ENCODE data around the gene PGM2L1. TPM values are rescaled to one million over a fixed set of nuclear protein-coding genes. Genes with fewer than 3 reads are reported as not detected.

Gene PGM2L1
- 4.0 and 4.5 TPM in 2 replicates for total RNA-seq

GRCh38 chr11:74398244-74399159 lies at the start of gene PGM2L1:
Gene PGM2L1 (minus strand): TSS chr11:74398433. CDS start chr11:74398161, 272 bp downstream.
- H3K9me3 Mint-ChIP-seq = no peaks in the 10 kb centered on the region
- peak within 1 kb of the TSS; percentile 99 for H3K27ac Mint-ChIP-seq
- peaks cover 2% of the 10 kb centered on the region for H3K27me3 Mint-ChIP-seq (ENCODE audit: insufficient read depth)
- H3K36me3 Mint-ChIP-seq (ENCODE audit: low read depth) = no peaks in the 10 kb centered on the region
- intact Hi-C loops (cut with micrococcal nuclease) = loop anchor here (1.0 to 10.0 kb wide), 17 partner anchors 10 to 1091 kb away; partner anchors contain the start of genes ARHGEF17, C2CD3, COA4 and FAM168A
- peak; percentile 88 for DNase-seq (ENCODE audit: low spot score)
- H3K4me3 Mint-ChIP-seq = peak within 1 kb of the TSS; percentile 96
- H3K4me1 Mint-ChIP-seq (ENCODE audit: low read depth) = peaks cover 36% of the 10 kb centered on the region

GRCh38 chr11:74447720-74448119 lies 49.5 kb upstream of the PGM2L1 start:
- H3K27me3 Mint-ChIP-seq (ENCODE audit: insufficient read depth) = peaks cover 9% of the 10 kb centered on the region
- H3K36me3 Mint-ChIP-seq (ENCODE audit: low read depth) = no peaks in the 10 kb centered on the region
- H3K4me3 Mint-ChIP-seq = no peak overlapping the region
- DNase-seq (ENCODE audit: low spot score) = no peak
- intact Hi-C loops (cut with micrococcal nuclease) = loop anchor here (2.0 kb wide), 1 partner anchor 49 kb away; the partner anchor contains the start of gene PGM2L1
- peaks cover 7% of the 10 kb centered on the region for H3K4me1 Mint-ChIP-seq (ENCODE audit: low read depth)
- no peak overlapping the region for H3K27ac Mint-ChIP-seq
- H3K9me3 Mint-ChIP-seq = no peaks in the 10 kb centered on the region

GRCh38 chr11:74446532-74446938 lies 48.3 kb upstream of the PGM2L1 start:
- intact Hi-C loops (cut with micrococcal nuclease) = no loop called here
- H3K4me1 Mint-ChIP-seq (ENCODE audit: low read depth) = peaks cover 7% of the 10 kb centered on the region

GRCh38 chr11:74444173-74444826 lies 46.1 kb upstream of the PGM2L1 start:
- intact Hi-C loops (cut with micrococcal nuclease) = no loop called here
- no peak overlapping the region for H3K27ac Mint-ChIP-seq
- no peak overlapping the region for H3K4me3 Mint-ChIP-seq
- peaks cover 16% of the 10 kb centered on the region for H3K9me3 Mint-ChIP-seq
- H3K4me1 Mint-ChIP-seq (ENCODE audit: low read depth) = peaks cover 3% of the 10 kb centered on the region
- DNase-seq (ENCODE audit: low spot score) = no peak
- H3K27me3 Mint-ChIP-seq (ENCODE audit: insufficient read depth) = peaks cover 7% of the 10 kb centered on the region
- no peaks in the 10 kb centered on the region for H3K36me3 Mint-ChIP-seq (ENCODE audit: low read depth)

More at GRCh38 chr11:74446532-74446938, 48.3 kb upstream of the PGM2L1 start:
- no peak for DNase-seq (ENCODE audit: low spot score)
- Mint-ChIP-seq H3K36me3 (ENCODE audit: low read depth) (no peaks in the 10 kb centered on the region), H3K27ac (no peak overlapping the region), H3K9me3 (no peaks in the 10 kb centered on the region), H3K27me3 (ENCODE audit: insufficient read depth) (peaks cover 11% of the 10 kb centered on the region), H3K4me3 (no peak overlapping the region)

GRCh38 chr11:74443071-74443864 lies 45.0 kb upstream of the PGM2L1 start:
- Mint-ChIP-seq H3K4me1 (ENCODE audit: low read depth) (no peaks in the 10 kb centered on the region), H3K4me3 (no peak overlapping the region), H3K9me3 (peaks cover 16% of the 10 kb centered on the region), H3K27me3 (ENCODE audit: insufficient read depth) (peaks cover 5% of the 10 kb centered on the region), H3K27ac (no peak overlapping the region), H3K36me3 (ENCODE audit: low read depth) (no peaks in the 10 kb centered on the region)
- no peak for DNase-seq (ENCODE audit: low spot score)
- intact Hi-C loops (cut with micrococcal nuclease) = no loop called here

- peaks cover 16% of the 10 kb centered on the region for H3K9me3 Mint-ChIP-seq
- no peak for DNase-seq (ENCODE audit: low spot score)
- no peaks in the 10 kb centered on the region for H3K4me1 Mint-ChIP-seq (ENCODE audit: low read depth)
- no peak overlapping the region for H3K27ac Mint-ChIP-seq
- intact Hi-C loops (cut with micrococcal nuclease) = no loop called here
- no peaks in the 10 kb centered on the region for H3K36me3 Mint-ChIP-seq (ENCODE audit: low read depth)
- H3K27me3 Mint-ChIP-seq (ENCODE audit: insufficient read depth) = peaks cover 5% of the 10 kb centered on the region
- H3K4me3 Mint-ChIP-seq = no peak overlapping the region
Measured at GRCh38 chr11:74442636-74443035, 44.4 kb upstream of the PGM2L1 start.

- no peak overlapping the region for H3K4me3 Mint-ChIP-seq
- DNase-seq (ENCODE audit: low spot score) = no peak
- H3K27me3 Mint-ChIP-seq (ENCODE audit: insufficient read depth) = peaks cover 3% of the 10 kb centered on the region
- peaks cover 16% of the 10 kb centered on the region for H3K9me3 Mint-ChIP-seq
- H3K27ac Mint-ChIP-seq = no peak overlapping the region
- H3K4me1 Mint-ChIP-seq (ENCODE audit: low read depth) = peaks cover 5% of the 10 kb centered on the region
- no peaks in the 10 kb centered on the region for H3K36me3 Mint-ChIP-seq (ENCODE audit: low read depth)
- intact Hi-C loops (cut with micrococcal nuclease) = no loop called here
Measured at GRCh38 chr11:74438681-74439080, 40.4 kb upstream of the PGM2L1 start.

GRCh38 chr11:74437441-74438042 lies 39.3 kb upstream of the PGM2L1 start:
- intact Hi-C loops (cut with micrococcal nuclease) = no loop called here
- DNase-seq (ENCODE audit: low spot score) = no peak
- H3K27ac Mint-ChIP-seq = no peak overlapping the region

GRCh38 chr11:74434528-74434927 lies 36.3 kb upstream of the PGM2L1 start:
- H3K4me1 Mint-ChIP-seq (ENCODE audit: low read depth) = peaks cover 5% of the 10 kb centered on the region
- no peak overlapping the region for H3K27ac Mint-ChIP-seq
- H3K9me3 Mint-ChIP-seq = no peaks in the 10 kb centered on the region
- intact Hi-C loops (cut with micrococcal nuclease) = no loop called here
- no peak overlapping the region for H3K4me3 Mint-ChIP-seq
- H3K27me3 Mint-ChIP-seq (ENCODE audit: insufficient read depth) = peaks cover 2% of the 10 kb centered on the region
- DNase-seq (ENCODE audit: low spot score) = no peak
- H3K36me3 Mint-ChIP-seq (ENCODE audit: low read depth) = no peaks in the 10 kb centered on the region

More at GRCh38 chr11:74437441-74438042, 39.3 kb upstream of the PGM2L1 start:
- Mint-ChIP-seq H3K36me3 (ENCODE audit: low read depth) (no peaks in the 10 kb centered on the region), H3K9me3 (peaks cover 16% of the 10 kb centered on the region), H3K27me3 (ENCODE audit: insufficient read depth) (no peaks in the 10 kb centered on the region), H3K4me1 (ENCODE audit: low read depth) (peaks cover 5% of the 10 kb centered on the region), H3K4me3 (no peak overlapping the region)

- H3K9me3 Mint-ChIP-seq = no peaks in the 10 kb centered on the region
- no peak overlapping the region for H3K27ac Mint-ChIP-seq
- H3K36me3 Mint-ChIP-seq (ENCODE audit: low read depth) = no peaks in the 10 kb centered on the region
- no peak overlapping the region for H3K4me3 Mint-ChIP-seq
- peaks cover 2% of the 10 kb centered on the region for H3K27me3 Mint-ChIP-seq (ENCODE audit: insufficient read depth)
- H3K4me1 Mint-ChIP-seq (ENCODE audit: low read depth) = no peaks in the 10 kb centered on the region
- intact Hi-C loops (cut with micrococcal nuclease) = no loop called here
- DNase-seq (ENCODE audit: low spot score) = no peak
Measured at GRCh38 chr11:74429205-74429604, 31.0 kb upstream of the PGM2L1 start.

GRCh38 chr11:74427384-74427886 lies 29.2 kb upstream of the PGM2L1 start:
- Mint-ChIP-seq H3K36me3 (ENCODE audit: low read depth) (no peaks in the 10 kb centered on the region), H3K9me3 (no peaks in the 10 kb centered on the region), H3K4me1 (ENCODE audit: low read depth) (no peaks in the 10 kb centered on the region), H3K27ac (no peak overlapping the region), H3K4me3 (no peak overlapping the region), H3K27me3 (ENCODE audit: insufficient read depth) (peaks cover 2% of the 10 kb centered on the region)
- DNase-seq (ENCODE audit: low spot score) = no peak
- intact Hi-C loops (cut with micrococcal nuclease) = no loop called here

- intact Hi-C loops (cut with micrococcal nuclease) = no loop called here
- Mint-ChIP-seq H3K27ac (no peak overlapping the region), H3K4me1 (ENCODE audit: low read depth) (no peaks in the 10 kb centered on the region), H3K36me3 (ENCODE audit: low read depth) (no peaks in the 10 kb centered on the region), H3K9me3 (no peaks in the 10 kb centered on the region), H3K4me3 (no peak overlapping the region), H3K27me3 (ENCODE audit: insufficient read depth) (peaks cover 2% of the 10 kb centered on the region)
- no peak for DNase-seq (ENCODE audit: low spot score)
Measured at GRCh38 chr11:74425100-74425499, 26.9 kb upstream of the PGM2L1 start.

All from activated T-helper 1 cell treated with anti-CD3 and anti-CD28 coated beads, Interleukin-12 subunit alpha, Interleukin-12 subunit beta, Interleukin-2, Interleukin-4 antibody, amounts not matched to agents 30 ng/mL and 10 ng/mL and 1 ng/mL, durations not matched to agents 14 hours and 24 hours and 36 hours (primary cell).